Amygdala (tissue), 56 donors: Measurements from ENCODE around the gene FRMD6.
"Not testable (repeated sequence)": the region's sequence is repeated elsewhere in the genome, so short reads cannot be mapped to it uniquely, and the experiment has no call there.

Source experiments
- DNase-seq, 56 donors: peaks; one replicate each; lab custom pipeline; 2025; lab: John Stamatoyannopoulos, UW

Gene FRMD6

DNA sequence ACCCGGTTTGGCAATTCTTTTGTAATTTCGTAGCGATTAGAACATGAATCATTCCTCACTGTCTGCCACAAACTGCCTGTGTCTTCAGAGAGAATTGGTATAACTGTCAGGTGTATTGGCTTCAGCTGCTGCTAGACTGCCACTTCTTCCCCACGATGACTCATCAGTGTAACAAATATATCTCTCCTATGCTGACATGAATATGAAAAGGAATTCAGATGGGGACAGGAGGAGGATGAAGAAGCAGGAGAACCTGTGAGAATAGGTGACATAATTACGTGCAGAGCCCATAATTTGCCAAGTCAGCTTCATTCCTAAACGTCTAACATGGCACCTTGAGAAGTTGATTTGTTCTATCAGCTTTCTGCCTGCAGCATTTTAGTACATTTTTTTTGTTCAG lies 64.9 kb downstream of the FRMD6 start:
- DNase-seq, result peak in 1 of 56 donors; percentile 12

DNA sequence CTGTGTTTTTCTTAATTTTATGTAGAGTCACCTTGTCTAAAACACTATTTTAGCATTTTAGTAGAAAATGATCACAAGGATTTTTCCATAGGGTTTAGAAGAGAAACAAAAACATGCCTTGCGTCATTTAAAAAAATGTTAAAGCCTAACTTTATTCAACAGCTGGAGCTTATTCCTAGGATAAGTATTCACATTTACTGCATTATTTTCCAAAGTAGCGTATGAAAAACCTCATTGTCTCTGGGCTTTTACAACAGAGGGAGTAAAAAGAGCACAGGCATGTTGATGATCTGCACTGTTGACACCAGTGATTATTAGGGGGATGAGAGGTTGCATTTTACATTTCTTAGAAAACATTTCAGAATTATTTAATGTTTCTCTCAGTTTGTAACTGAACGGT lies 66.1 kb downstream of the FRMD6 start:
- no peak for DNase-seq

DNA sequence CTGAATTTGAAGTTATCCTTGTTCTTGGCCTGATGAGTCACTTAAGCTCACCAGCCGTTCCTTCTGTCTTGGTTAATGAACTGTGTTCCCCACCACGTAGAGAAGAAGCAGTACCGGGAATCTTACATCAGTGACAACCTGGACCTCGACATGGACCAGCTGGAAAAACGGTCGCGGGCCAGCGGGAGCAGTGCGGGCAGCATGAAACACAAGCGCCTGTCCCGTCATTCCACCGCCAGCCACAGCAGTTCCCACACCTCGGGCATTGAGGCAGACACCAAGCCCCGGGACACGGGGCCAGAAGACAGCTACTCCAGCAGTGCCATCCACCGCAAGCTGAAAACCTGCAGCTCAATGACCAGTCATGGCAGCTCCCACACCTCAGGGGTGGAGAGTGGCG lies 68.2 kb downstream of the FRMD6 start:
- DNase-seq, result no peak

DNA sequence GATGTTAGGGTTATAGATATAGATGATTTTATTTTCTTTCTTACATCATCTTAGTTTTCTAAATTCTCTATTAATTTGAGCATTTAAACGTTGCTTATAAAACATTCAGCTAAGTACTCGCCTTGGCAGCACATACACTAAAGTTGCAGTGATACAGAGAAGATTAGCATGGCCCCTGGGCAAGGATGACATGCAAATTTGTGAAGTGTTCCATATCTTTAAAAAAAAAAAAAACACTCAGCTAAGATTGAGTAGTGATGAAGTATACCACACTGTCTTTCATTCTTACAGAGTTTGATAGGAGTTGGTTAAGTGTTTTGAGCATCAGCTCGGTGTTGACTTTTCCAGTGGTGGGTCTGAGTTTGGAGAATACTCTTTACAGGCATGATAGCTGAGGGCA lies 72.3 kb downstream of the FRMD6 start:
- DNase-seq, result no peak

DNA sequence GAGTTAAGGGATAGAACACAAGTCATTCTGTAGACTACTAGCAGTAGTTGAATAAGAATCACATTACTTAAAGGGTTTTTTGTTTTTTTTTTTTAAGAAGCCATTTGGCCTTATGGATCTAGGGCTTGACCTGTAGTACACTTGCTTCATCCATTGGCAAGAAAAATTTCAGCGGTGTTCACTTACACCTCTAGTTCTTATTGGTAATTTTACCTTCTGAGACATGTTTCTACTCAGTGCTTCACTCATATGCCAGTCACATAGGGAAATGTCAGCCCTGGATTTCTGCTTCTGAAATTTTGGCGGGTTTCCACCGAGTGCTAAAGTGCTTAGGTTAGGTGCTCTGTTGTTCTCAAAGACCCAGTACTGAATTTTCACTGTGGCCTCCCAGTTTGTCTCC lies 72.9 kb downstream of the FRMD6 start:
- DNase-seq, result no peak

DNA sequence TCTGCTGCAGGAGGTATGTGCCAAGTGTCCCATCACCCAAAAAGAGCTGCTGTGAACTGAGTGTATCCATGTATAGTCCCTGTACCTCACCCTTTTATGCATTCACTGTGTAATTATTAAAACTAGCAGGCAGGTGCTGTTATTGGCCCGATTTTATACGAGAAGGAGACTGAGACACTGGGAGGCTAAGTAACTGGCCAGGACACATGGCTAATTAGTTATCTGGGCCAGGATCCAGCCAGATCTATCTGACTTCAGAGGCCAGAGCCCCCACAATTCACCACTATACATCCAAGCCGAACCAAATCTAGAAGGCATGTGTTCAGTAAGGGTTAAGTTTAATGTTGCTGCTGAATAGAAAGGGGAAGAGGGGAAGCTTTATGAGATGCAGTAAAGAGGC lies 73.4 kb downstream of the FRMD6 start:
- no peak for DNase-seq

DNA sequence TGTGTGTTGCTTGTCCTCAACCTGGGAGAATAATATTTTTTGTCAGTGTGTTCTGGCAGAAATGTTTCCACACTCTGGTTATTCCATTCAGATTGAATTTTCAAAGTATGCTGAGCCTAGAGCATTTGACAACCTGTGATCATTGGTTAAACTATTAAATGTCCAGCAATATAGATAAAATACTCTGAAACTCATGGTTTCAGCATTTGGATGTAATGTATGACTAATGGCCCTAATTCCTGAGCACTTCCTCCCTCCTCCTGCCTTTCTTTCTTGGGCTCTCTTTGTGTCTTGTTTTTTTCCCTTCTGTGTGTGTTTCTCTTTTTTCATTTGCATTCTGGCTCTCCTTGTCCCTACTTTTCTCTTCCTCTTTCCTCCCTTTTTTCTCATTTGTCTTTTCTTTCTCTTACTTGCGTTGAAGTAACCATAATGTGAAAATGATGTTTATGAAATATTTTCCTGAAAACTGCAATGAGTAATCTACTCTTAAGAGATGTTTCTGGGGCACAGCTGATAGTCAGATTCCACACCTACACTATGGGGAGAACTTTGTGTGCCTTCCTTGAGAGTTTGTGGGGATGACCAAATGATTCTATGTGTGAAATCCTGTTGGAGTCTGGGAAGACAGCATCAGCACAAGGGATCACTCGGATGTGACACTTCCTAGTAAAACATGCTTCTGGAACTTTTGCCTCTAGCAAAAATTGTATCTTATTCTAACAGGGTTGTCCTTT lies 74.6 kb downstream of the FRMD6 start:
- no peak for DNase-seq

DNA sequence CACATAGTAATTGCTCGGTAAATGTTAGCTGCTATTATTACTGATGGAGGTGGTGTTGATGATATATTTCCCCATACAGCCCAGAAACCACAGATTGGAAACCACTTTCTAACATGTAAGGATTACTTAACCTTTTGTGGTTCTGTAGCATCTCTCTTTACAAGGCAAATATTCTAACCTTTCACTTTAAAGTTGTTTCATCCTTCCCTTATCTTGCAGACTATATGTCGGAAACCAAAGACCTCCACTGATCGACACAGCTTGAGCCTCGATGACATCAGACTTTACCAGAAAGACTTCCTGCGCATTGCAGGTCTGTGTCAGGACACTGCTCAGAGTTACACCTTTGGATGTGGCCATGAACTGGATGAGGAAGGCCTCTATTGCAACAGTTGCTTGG lies 75.8 kb downstream of the FRMD6 start:
- DNase-seq, result no peak

DNA sequence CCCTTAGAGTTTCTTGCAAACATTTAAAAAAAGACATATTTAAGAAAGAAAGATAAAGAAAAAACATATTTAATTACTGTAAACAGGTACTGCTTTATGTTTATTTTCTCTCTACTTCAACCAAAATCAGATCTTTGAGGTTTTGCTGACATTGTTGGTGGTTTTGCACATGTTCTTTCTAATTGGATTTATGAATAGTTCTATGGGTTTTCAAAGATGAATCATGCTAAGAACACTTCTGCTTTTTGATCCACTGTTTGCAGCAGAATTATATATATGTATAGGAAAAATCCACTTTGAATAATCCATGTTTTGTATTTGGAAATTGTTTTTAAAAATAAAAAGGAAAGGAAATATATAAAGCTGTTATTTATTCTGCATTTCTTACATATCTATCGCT lies 78.4 kb downstream of the FRMD6 start:
- no peak for DNase-seq

DNA sequence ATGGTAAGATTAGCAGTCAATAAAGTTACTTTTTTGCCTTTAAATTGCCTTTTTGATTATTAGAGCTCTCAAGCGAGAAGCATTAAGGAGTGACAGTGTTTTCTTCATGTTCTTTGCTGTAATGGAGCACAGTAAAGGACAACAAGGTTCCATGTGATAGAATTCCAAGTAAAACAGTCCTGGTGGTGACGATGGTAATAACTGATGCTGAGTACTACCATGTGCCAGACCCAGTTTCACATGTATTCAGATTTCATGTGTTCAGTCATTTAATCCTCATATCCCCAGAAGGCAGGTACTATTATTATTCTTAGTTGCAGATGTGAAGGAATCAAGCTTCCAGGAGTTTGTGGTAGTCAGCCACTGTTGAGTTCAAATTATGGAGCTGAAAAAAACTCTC lies 79.0 kb downstream of the FRMD6 start:
- no peak for DNase-seq

DNA sequence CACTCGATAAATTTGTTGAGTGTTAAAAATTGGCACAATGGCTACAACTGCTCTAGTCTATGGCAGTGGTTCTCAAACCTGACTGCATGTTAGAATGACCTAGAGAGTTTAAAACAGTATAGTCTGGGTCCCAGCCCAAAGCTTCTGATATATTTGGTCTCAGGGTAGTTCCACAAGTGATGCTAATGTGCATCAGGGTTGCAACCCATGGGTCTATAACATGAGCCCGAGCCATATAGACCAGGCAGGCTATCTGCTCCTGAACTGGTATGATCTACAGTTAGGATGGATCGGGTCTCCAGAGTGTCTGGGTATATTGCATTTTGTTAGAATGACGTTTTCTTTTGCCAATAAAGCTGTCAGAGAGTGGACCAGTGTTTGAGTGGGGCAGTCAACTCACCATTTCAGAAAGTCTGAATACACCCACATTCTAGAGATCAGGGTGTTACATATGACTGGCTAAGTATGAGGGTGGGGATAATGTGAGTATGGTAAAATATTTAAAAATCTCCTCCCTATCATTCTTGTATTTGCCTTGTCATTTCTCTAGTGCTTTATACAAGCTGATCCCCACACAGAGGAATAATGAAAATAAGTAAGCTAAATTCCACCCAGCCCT lies 80.9 kb downstream of the FRMD6 start:
- no peak for DNase-seq

DNA sequence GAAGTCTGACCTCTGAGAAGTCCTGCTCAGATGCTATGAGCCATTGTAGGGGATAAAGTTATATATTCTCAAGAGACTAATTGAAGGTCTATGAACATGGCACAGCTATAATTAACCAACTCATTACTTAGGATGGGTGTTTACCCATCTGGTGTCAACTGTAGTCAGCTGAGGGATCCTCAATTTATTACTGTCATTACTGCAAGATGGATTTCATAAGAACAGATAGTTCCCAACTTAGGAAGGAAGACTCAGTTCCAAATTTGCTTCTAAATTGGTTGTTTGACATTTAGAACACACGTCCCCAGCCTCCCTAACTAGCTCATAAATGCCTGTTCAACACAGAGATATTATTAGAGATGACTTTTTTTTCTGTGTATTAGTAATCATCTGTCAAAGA lies 81.4 kb downstream of the FRMD6 start:
- no peak for DNase-seq

DNA sequence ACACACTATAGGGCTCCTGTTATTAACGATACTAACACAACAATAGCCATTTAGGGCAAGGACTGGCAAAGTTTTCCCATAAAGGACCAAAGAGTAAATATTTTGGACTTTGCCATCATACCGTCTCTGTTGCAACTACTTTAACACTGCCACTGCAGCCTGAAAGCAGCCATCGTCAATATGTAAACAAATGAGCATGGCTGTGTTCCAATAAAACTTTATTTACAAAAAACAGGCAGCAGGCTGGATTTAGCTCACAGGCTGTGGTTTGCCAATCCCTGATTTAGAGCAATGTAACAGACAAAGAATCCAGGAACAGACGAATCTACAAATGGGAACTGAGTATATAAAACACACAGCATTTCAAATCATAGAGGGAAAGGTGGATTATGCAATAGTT lies 84.1 kb downstream of the FRMD6 start:
- DNase-seq, result no peak

DNA sequence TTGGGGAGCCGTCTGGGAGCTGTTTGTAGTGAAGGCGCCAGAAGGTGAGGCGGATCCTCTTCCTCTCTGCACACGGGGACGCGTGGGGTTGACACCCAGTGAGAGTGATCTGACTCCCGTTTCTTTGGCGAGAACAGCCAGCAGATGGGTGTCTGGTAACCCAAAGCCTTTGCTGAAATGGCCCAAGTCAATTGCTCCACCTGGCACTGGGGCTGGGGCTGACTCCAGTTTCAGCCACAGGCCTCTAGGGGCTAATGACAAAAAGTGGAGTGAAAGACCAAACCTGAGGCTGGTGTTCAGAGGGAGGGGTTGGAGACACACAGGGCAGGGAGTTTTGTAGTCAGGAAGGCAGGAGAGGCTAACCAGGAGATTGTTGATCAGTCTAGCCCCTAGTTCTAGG lies 87.0 kb downstream of the FRMD6 start:
- DNase-seq, result no peak

DNA sequence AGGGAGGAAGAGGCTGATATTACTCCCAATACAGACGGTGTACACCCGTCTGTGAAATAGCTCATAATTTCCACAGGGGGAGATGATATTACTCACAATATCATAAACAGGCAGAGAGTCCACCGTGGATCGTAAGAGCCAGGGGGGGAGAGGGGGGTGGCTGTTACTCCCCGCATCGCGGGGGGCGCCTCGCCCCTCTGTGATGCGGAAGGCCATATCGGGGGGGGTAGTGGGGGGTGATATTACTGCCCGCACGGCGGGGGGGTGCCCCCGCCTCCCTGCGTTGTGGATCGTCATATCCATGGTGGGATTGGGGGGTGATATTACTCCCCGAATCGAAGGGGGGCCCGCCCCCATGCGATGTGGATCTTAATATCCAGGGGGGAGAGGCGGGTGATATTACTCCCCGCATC lies 91.9 kb downstream of the FRMD6 start:
- no peak for DNase-seq

DNA sequence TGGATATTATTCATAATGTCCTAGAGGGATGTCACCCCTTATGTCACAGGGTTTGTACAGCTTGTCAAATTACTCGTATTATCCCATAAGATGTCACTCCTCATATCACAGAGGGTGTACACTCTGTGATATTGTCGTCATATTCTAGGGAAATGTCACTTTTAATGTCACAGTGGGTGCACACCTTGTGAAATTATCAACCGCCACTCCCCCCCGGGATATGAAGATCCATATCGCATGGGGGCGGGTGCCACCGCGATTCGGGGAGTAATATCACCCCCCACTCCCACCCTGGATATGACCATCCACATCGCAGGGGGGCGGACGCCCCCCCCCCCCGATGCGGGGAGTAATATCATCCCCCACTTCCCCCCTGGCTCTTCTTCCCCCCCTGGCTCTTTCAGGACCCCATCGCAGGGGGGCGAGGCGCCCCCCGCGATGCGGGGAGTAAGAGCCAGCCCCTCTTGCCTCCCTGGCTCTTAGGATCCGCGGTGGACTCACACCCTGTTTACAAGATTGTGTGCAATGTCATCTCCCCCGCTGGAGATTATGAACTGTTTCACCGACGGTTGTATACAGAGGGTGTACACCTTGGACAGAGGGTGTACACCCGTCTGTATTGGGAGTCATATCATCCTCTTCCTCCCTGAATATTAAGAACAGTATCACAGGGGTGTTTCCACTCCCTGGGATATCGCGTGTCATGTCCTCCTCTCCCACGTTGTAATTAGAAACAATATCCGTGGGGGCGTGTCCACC lies 92.8 kb downstream of the FRMD6 start:
- DNase-seq, result no peak

DNA sequence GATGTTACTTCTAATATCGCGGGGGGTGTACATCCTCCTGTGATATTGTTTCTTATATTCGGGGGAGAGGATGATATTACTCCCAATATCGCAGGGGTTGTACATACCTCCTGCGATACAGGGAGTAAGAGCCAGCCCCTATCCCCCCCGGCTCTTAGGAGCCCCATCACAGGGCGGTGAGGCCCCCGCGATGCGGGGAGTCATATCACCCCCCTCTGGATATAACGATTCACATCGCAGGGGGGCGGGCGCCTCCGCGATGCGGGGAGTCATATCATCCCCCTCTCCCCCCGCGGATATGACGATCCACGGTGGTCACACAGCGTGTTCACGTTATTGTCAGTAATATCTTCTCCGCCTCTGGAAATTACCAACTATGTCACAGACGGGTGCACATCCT lies 95.1 kb downstream of the FRMD6 start:
- DNase-seq, result not testable (repeated sequence)

DNA sequence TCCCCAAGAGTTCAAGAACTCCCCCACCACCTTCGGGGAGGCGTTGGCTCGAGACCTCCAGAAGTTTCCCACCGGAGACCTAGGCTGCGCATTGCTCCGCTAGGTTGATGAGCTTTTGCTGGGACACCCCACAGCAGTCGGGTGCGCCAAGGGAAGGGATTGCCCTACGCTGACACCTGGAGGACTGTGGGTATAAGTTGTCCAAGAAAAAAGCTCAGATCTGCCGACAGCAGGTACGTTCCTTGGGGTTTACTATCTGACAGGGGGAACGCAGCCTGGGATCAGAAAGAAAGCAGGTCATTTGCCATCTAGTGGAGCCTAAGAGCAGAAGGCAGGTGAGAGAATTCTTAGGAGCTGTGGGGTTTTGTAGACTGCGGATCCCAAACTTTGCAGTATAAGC lies 98.8 kb downstream of the FRMD6 start:
- DNase-seq, result no peak

DNA sequence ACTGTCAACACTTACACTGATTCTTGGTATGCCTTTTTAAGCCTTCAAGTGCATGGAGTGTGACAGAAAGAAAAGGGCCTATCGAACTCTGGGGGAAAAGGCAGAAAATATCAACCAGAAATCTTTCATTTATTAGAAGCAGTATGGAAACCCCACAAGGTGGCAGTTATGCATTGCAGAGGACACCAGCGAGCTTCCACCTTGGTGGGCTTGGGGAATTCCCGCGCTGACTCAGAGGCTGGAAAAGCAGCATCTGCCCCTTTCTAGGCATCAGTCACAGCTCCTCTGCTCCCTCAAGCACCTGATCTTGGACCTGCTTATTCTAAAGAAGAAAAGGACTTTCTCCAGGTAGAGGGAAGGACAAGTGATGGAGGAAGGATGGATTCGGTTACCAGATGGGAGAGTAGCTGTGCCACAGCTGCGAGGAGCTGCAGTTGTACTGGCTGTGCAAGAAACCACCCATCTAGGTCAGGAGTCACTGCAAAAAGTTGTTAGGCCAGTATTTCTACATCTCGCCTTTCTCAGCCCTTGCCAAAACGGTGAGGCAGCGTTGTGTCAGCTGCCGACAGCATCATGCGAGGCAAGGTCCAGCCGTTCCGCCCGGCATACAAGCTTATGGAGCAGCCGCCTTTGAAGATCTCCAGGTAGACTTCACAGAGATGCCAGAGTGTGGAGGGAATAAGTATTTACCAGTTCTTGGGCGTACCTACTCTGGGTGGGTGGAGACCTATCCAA lies 100.1 kb downstream of the FRMD6 start:
- not testable (repeated sequence) for DNase-seq

DNA sequence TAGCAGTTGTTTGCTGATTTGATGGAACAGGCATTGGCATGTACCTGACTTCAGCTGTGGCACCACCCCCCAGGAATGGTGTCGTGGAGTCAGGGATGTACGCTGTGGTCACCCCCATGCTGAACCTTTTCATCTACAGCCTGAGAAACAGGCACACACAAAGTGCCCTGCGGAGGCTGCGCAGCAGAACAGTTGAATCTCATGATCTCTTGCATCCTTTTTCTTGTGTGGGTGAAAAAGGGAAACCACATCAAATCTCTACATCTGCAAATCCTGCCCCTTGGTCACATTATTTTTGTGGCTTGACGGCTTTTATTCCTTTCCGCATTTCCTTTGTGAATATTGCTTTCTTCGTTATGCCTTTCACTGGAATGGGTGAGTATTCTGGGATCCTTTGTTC lies 106.0 kb downstream of the FRMD6 start:
- DNase-seq, result not testable (repeated sequence)

DNA sequence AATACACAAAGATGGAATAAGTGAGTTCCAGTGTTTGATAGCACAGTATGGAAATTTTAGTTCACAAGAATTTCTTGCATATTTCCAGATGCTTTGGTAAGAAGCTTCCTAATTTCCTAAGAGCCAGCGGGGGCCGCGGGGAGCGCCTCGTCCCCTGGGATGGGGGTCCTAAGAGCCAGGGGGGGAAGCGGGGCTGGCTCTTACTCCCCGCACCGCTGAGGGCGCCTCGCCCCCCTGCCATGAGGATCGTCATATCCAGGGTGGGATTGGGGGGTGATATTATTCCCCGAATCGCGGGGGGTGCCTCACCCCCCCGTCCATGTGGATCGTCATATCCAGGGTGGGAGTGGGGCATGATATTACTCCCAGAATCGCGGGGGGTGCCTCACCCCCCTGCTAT lies 108.2 kb downstream of the FRMD6 start:
- DNase-seq, result no peak
